GM19324 (cell line): Measurements from ENCODE around the gene SBNO2.
"Not testable (repeated sequence)": the region's sequence is repeated elsewhere in the genome, so short reads cannot be mapped to it uniquely, and the experiment has no call there.

Experiments used
- ATAC-seq: cut with Tn5 transposase; IDR thresholded peaks from one replicate; pipeline ENCODE4 v1.9.1; 2021; ENCODE audit warnings: mild to moderate bottlenecking, moderate library complexity; ENCODE audit not compliant: unreplicated experiment, low FRiP score

Gene SBNO2

GRCh38 chr19:1123885-1124677, 50.0 kb downstream of the SBNO2 start:
- no peak for ATAC-seq

- ATAC-seq: no peak
These were observed 50.7 kb downstream of the SBNO2 start for GRCh38 chr19:1123381-1123780.

GRCh38 chr19:1122972-1123363, 51.1 kb downstream of the SBNO2 start:
- ATAC-seq: no peak

DNA sequence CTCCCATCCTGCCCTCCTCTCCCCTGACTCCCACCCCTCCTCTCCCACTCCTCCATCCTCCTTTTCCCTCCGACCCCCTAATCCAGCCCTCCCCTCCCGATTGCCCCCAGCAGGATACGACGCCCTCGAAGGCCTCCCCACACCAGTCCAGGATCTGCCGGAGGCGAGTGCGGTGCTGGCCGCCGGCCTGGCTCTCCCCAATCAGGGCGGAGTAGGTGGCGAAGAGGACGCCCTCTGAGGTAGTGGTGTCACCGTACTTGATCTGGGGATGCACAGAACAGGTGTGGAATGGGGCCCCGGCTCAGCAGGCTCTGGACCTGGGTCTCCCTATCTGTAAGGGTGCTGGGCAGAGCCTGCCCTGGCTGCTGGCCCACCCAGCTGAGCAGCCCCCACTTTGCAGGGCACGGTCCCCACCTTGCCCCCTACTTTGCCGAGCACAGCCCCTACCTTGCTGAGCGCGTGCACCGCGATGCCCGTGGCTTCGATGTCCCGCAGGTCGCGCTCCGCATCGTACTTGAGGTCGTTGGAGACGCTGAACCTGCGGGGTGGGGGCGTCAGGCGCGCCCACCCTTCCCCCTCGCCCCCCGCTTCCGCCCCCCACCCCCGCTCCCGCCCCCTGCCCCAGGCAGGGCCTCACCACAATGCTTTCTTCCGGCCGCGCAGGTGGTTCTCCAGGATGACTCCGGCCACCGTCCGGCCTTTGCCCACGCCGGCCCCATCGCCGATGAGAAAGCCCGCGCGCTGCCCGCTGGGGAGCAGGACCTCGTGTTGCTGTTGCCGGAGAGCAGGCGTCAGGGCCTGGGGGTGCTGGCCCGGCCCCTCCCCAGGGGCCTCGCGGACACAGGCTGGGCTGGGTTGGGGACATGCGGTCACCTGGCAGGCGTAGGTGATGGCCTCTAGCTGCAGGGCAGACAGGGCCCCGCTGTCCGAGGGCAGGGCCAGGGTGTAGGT, 51.8 kb downstream of the SBNO2 start:
- ATAC-seq: no peak

DNA sequence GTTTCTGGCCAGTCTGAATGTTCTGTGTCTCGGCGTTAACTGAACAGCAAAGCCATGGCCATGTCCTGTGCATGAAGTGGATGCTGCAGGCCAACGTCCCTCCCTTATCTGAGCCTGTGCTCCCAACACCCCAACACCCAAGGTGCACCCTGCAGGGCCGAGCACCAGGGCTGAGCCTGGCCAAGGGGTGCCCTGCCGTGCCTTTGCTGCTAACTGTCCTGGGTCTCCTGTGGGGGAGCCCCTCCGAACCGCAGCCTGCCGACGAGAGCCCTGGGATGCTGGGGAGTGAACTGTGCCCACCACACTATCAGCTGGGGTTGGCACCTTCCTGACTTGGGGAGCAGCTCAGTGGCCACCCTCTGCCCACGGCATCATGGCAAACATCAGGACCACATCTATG, 52.7 kb downstream of the SBNO2 start:
- no peak for ATAC-seq

DNA sequence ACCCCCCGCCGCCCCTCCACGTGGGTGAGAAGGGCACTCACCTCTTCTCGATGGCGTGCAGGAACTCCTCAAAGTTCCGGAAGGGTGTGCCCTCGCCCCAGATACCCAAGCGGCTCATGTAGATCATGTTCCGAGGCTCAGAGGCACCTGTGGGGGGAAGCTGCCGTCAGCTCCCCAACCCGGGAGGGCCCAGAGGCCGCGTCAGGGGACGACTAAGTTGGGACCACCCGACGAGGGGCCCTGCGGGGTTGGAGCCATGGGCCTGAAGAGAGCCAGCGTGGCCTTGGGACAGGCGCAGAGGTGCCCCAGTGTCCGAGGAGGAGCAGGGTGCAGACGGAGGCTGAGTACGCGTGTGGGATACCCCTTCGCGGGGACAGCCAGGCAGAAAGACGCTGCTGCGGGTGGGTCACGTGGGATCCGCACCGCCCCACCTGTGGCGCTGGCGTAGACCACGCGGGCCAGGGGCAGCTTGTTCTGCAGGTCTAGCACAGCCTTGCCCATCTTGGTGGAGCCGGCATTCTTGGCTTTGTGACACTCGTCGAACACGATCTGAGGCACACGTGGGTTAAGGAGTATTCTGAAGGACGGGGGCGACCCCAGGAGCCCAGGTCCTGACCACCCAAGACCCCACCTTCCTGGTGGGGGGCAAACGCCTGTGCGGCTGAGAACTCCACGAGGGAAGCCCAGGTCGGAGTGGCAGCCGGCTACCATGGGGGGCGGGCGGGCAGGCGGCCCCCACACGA, 54.4 kb downstream of the SBNO2 start:
- no peak for ATAC-seq

DNA sequence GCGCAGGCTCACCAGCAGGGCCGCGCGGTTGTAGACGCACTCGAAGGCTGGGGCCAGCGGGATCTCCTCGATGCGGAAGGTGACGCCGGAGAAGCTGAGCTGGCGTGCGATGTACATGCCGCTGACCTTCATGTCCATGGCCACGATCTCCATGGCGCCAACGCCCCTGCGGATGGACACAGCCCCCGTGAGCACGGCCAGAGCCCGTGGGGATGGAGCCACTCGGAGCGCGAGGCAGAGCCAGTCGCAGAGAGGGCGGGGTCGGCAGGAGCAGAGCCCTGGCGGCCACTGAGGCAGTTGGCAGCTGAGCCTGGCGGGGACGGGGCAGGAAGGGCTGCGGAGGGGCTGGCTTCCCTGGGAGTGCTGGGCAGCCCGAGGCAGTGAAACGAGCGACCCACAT, 55.1 kb downstream of the SBNO2 start:
- ATAC-seq: no peak

DNA sequence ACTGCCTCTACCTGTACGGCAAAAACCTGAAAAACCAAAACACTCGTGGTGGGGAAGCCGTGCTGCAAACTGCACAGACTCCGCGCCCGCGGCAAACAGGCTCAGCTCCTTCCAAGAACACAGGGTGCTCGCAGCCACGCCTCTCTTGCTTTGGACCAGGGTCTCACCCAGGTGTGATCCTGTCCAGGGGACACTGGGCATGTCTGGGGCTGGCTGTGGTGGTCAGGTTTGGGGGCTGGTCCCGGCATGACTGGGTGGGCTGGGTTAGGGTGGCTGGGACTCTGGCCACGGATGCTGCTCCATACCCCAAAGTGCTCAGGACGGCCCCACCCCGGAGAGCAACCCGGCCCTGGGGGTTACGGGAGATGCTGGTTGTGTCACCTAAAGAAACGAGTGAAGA, 56.4 kb downstream of the SBNO2 start:
- ATAC-seq: no peak

- no peak for ATAC-seq
These were observed 57.1 kb downstream of the SBNO2 start for GRCh38 chr19:1116726-1117581.

DNA sequence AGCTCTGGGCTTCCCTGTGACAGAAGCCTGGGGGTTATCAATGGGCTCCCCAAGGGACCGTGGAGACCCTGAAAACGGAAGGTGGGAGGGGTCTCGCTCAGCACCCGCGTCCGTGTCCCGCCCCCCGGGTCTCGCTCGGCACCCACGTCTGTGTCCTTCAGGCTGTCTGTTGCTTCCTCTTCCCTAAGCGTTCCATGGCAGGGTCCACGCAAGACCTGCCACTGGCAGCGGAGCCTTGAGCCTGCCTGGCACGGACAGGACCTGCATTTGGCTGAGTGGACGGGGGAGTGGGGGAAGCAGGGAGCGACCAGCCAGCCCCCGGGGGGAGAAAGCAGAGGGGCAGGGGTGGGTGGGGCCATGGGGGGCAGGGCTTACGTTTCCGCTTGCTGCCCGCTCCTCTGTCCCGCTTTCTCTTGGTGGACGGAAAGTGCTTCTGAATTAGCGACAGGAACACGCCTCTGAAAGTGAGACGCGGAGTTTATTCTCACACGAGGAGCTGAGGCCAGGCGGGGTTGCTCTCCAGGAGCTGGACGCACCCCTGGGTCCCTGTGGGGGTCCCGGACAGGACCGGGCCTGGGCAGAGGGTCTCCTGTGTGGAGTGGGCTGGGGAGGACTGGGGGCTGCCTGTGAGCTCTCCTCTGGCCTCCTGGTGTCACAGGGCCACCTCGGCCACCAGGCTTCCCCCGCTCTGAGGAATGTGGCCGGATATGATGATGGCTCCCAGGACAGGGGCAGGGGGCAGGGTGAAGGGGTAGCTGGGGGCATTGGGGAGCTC, 58.2 kb downstream of the SBNO2 start:
- no peak for ATAC-seq

GRCh38 chr19:1114728-1115127, 59.3 kb downstream of the SBNO2 start:
- not testable (repeated sequence) for ATAC-seq

- ATAC-seq: no peak
These were observed 60.0 kb downstream of the SBNO2 start for GRCh38 chr19:1113986-1114483.

GRCh38 chr19:1113030-1113985, 60.8 kb downstream of the SBNO2 start:
- no peak for ATAC-seq

- no peak for ATAC-seq
These were observed 61.6 kb downstream of the SBNO2 start for GRCh38 chr19:1112268-1113029.

DNA sequence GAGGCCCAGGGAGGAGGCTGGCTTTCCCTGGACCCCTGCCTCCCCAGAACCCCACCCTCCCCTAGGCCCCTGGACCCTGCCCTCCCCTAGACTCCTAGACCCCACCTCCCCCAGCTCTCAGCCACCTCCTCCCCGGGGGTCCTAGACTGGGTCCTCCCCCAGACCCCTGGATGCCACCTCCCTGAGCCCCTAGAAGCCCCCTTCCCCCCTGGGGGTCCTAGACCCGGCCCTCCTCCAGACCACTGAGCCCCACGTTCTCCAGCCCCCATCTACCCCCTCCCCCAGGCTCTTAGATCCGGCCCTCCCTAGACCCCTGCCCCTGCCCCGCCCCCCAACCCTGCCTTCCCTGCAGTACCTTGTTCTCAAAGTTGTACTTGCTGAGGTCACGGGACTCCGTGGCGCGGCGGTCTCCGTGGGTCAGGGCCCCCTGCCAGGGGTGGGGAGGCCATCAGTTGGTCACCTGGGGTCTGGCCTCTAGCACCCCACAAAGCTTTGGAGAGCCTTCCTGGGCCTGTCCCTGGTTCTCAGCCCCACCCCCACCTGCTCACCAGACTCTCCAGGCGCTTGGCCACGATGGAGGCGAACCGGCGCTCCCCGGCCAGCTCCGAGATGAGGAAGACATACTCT, 62.3 kb downstream of the SBNO2 start:
- no peak for ATAC-seq

GRCh38 chr19:1110809-1111640, 63.0 kb downstream of the SBNO2 start:
- no peak for ATAC-seq
